ENCODE results near the gene SHD. TPM values are rescaled to one million over a fixed set of nuclear protein-coding genes. Genes with fewer than 3 reads are reported as not detected.
A peak's percentile ranks its signal among the peaks of the same experiment; 100 is the strongest.
"Not testable (repeated sequence)": the region's sequence is repeated elsewhere in the genome, so short reads cannot be mapped to it uniquely, and the experiment has no call there.

Gene SHD
- total and polyA plus RNA-seq, 3 experiments from 2014 or later = not detected

- CTCF ChIA-PET = interaction anchor here (1.0 kb wide), 1 partner anchor 117 kb away, joined by 3 read pairs; no protein-coding TSS in a partner anchor
- no peak overlapping the region for H3K4me3 Mint-ChIP-seq
- no peaks in the 10 kb centered on the region for H3K36me3 Mint-ChIP-seq
- H3K27me3 ChIP-seq (ENCODE audit: insufficient read depth, low read length, poor library complexity, severe bottlenecking) = peaks cover 3% of the 10 kb centered on the region
- no peak overlapping the region for H3K4me3 ChIP-seq (ENCODE audit: low read length)
- H3K36me3 ChIP-seq (ENCODE audit: insufficient read depth, low read length) = no peaks in the 10 kb centered on the region
- H3K9me3 Mint-ChIP-seq = no peaks in the 10 kb centered on the region
- peaks cover 11 to 13% of the 10 kb centered on the region in 2 donors for H3K27me3 Mint-ChIP-seq
- POLR2A ChIA-PET = no interaction called here
- H3K4me1 ChIP-seq (ENCODE audit: insufficient read depth, low read length) = no peaks in the 10 kb centered on the region
- H3K27ac ChIP-seq (ENCODE audit: low read depth, low read length) = no peak overlapping the region
- no peak for DNase-seq
- no peak overlapping the region for H3K27ac Mint-ChIP-seq
- H3K9me3 ChIP-seq (ENCODE audit: low read length) = no peaks in the 10 kb centered on the region
- no peaks in the 10 kb centered on the region for H3K4me1 Mint-ChIP-seq
Observed at GRCh38 chr19:4234862-4235201, 44.2 kb upstream of the SHD start.

DNA sequence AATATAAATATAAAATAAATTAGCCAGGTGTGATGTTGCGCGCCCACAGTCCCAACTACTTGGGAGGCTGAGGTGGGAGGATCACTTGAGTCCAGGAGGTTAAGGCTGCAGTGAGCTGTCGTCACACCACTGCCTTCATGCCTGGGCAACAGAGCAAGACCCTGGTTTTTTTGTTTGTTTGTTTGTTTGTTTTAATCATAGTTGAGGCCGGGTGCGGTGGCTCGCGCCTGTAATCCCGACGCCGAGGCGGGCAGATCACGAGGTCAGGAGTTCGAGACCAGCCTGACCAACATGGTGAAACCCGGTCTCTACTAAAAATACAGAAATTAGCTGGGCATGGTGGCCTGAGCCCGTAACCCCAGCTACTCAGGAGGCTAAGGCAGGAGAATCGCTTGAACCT is 41.6 kb upstream of the SHD start:
- not testable (repeated sequence) for H3K27ac ChIP-seq (ENCODE audit: low read depth, low read length); H3K9me3 Mint-ChIP-seq; H3K4me1 ChIP-seq (ENCODE audit: insufficient read depth, low read length); H3K4me1 Mint-ChIP-seq; H3K27me3 ChIP-seq (ENCODE audit: insufficient read depth, low read length, poor library complexity, severe bottlenecking); H3K36me3 ChIP-seq (ENCODE audit: insufficient read depth, low read length); H3K36me3 Mint-ChIP-seq; DNase-seq; H3K4me3 ChIP-seq (ENCODE audit: low read length); H3K4me3 Mint-ChIP-seq; H3K27ac Mint-ChIP-seq; H3K9me3 ChIP-seq (ENCODE audit: low read length)
- ChIA-PET CTCF (interaction anchor here (1.1 kb wide), 1 partner anchor 10 kb away, joined by 3 read pairs; the partner anchor contains the start of gene YJU2), POLR2A (interaction anchor here (0.5 kb wide), 1 partner anchor 109 kb away, joined by 4 read pairs; no protein-coding TSS in a partner anchor)
- peaks cover 10 to 16% of the 10 kb centered on the region in 2 donors for H3K27me3 Mint-ChIP-seq

DNA sequence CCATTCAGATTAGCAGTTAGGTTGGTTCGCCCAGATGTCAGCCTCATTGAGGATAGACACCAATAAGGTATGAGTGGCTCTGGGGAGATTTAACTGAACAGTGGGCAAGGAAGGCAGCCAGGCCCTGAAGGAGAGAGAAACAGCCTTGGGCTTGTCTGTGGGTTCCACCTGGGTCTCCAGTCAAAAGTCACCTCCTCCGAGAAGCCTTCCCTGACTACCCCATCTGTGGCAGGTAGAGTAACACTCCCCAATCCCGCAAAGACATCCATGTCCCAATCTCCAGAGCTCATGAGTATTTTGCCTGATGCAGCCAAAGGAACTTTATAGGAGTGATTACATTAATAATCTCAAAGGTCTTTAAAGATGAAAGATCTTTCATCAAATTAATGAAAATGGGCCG is 40.2 kb upstream of the SHD start:
- H3K36me3 Mint-ChIP-seq = peaks cover 0 to 4% (median 0%) of the 10 kb centered on the region in 3 donors
- Histone ChIP-seq H3K27ac (ENCODE audit: low read depth, low read length) (no peak overlapping the region), H3K27me3 (ENCODE audit: insufficient read depth, low read length, poor library complexity, severe bottlenecking) (no peaks in the 10 kb centered on the region), H3K36me3 (ENCODE audit: insufficient read depth, low read length) (no peaks in the 10 kb centered on the region), H3K4me3 (ENCODE audit: low read length) (no peak overlapping the region), H3K4me1 (ENCODE audit: insufficient read depth, low read length) (no peaks in the 10 kb centered on the region), H3K9me3 (ENCODE audit: low read length) (no peaks in the 10 kb centered on the region)
- peaks cover 10 to 11% of the 10 kb centered on the region in 2 donors for H3K27me3 Mint-ChIP-seq
- ChIA-PET CTCF (no interaction called here), POLR2A (interaction anchor here (0.7 kb wide), 1 partner anchor 190 kb away, joined by 3 read pairs; no protein-coding TSS in a partner anchor)
- H3K4me1 Mint-ChIP-seq = no peaks in the 10 kb centered on the region
- no peak for DNase-seq
- peaks cover 0 to 8% (median 5%) of the 10 kb centered on the region in 5 donors for H3K9me3 Mint-ChIP-seq
- no peak overlapping the region for H3K4me3 Mint-ChIP-seq
- H3K27ac Mint-ChIP-seq = no peak overlapping the region

GRCh38 chr19:4241824-4242430 is 37.1 kb upstream of the SHD start:
- Histone ChIP-seq H3K4me3 (ENCODE audit: low read length) (no peak overlapping the region), H3K4me1 (ENCODE audit: insufficient read depth, low read length) (peaks cover 6% of the 10 kb centered on the region), H3K27me3 (ENCODE audit: insufficient read depth, low read length, poor library complexity, severe bottlenecking) (no peaks in the 10 kb centered on the region), H3K9me3 (ENCODE audit: low read length) (no peaks in the 10 kb centered on the region), H3K27ac (ENCODE audit: low read depth, low read length) (no peak overlapping the region), H3K36me3 (ENCODE audit: insufficient read depth, low read length) (no peaks in the 10 kb centered on the region)
- Mint-ChIP-seq H3K9me3 (peaks cover 0 to 8% (median 5%) of the 10 kb centered on the region in 5 donors), H3K27ac (no peak overlapping the region), H3K36me3 (peaks cover 0 to 4% (median 1%) of the 10 kb centered on the region in 3 donors), H3K27me3 (peaks cover 4 to 5% of the 10 kb centered on the region in 2 donors), H3K4me1 (peaks cover 4 to 6% (median 5%) of the 10 kb centered on the region in 3 donors), H3K4me3 (no peak overlapping the region)
- ChIA-PET POLR2A (no interaction called here), CTCF (interaction anchor here (0.9 kb wide), 1 partner anchor 254 kb away, joined by 5 read pairs; no protein-coding TSS in a partner anchor)
- DNase-seq = no peak

GRCh38 chr19:4245938-4246337 is 33.1 kb upstream of the SHD start:
- H3K27me3 Mint-ChIP-seq = not testable (repeated sequence)

GRCh38 chr19:4246767-4247593 is 32.1 kb upstream of the SHD start, which contains the start of gene YJU2:
TSS of gene YJU2 (plus strand) at chr19:4247080. CDS start at chr19:4247147, 67 bp downstream.
- H3K9me3 ChIP-seq (ENCODE audit: low read length) = no peaks in the 10 kb centered on the region
- no peaks in the 10 kb centered on the region for H3K27me3 ChIP-seq (ENCODE audit: insufficient read depth, low read length, poor library complexity, severe bottlenecking)
- peak within 1 kb of the TSS; percentile 89 to 99 (median 97) for H3K4me3 Mint-ChIP-seq
- peaks cover 0 to 2% (median 2%) of the 10 kb centered on the region in 5 donors for H3K9me3 Mint-ChIP-seq
- ChIA-PET POLR2A (interaction anchor here (0.5 to 1.3 kb wide), 11 partner anchors 18 to 484 kb away, joined by 3 to 9 read pairs (median 4); partner anchors contain the start of genes CHAF1A, EEF2, MPND and MRPL54), CTCF (interaction anchor here (0.6 to 1.2 kb wide), 7 partner anchors 9 to 389 kb away, joined by 3 to 6 read pairs (median 3); partner anchors contain the start of gene EEF2)
- peak within 1 kb of the TSS; percentile 100 for H3K4me3 ChIP-seq (ENCODE audit: low read length)
- H3K36me3 Mint-ChIP-seq = peaks cover 7 to 42% (median 18%) of the 10 kb centered on the region in 3 donors
- DNase-seq = peak; percentile 97 to 99 (median 98)
- H3K4me1 ChIP-seq (ENCODE audit: insufficient read depth, low read length) = peaks cover 17% of the 10 kb centered on the region
- peak within 1 kb of the TSS; percentile 95 to 100 (median 99) for H3K27ac Mint-ChIP-seq
- peaks cover 33% of the 10 kb centered on the region for H3K36me3 ChIP-seq (ENCODE audit: insufficient read depth, low read length)
- H3K4me1 Mint-ChIP-seq = peaks cover 15 to 27% (median 22%) of the 10 kb centered on the region in 3 donors
- peaks cover 3% of the 10 kb centered on the region in 2 donors for H3K27me3 Mint-ChIP-seq
- H3K27ac ChIP-seq (ENCODE audit: low read depth, low read length) = peak within 1 kb of the TSS; percentile 100

More at GRCh38 chr19:4245938-4246337, 33.1 kb upstream of the SHD start:
- H3K36me3 ChIP-seq (ENCODE audit: insufficient read depth, low read length) = peaks cover 23% of the 10 kb centered on the region
- H3K4me1 ChIP-seq (ENCODE audit: insufficient read depth, low read length) = peaks cover 17% of the 10 kb centered on the region
- POLR2A ChIA-PET; H3K9me3 Mint-ChIP-seq; H3K4me3 ChIP-seq (ENCODE audit: low read length); H3K9me3 ChIP-seq (ENCODE audit: low read length); CTCF ChIA-PET; H3K27me3 ChIP-seq (ENCODE audit: insufficient read depth, low read length, poor library complexity, severe bottlenecking); DNase-seq; H3K27ac ChIP-seq (ENCODE audit: low read depth, low read length): not testable (repeated sequence)
- Mint-ChIP-seq H3K27ac (peak overlapping the region in 3 of 8 donors; percentile 98 to 99 (median 99)), H3K4me3 (peak overlapping the region in 1 of 7 donors; percentile 11), H3K4me1 (peaks cover 15 to 27% (median 22%) of the 10 kb centered on the region in 3 donors), H3K36me3 (peaks cover 9 to 32% (median 13%) of the 10 kb centered on the region in 3 donors)

GRCh38 chr19:4256563-4256962 is 22.5 kb upstream of the SHD start:
- ChIA-PET POLR2A (no interaction called here), CTCF (interaction anchor here (1.1 to 1.2 kb wide), 2 partner anchors 12 to 96 kb away, joined by 3 read pairs; no protein-coding TSS in a partner anchor)
- Mint-ChIP-seq H3K27me3 (no peaks in the 10 kb centered on the region), H3K36me3 (peaks cover 17 to 82% (median 20%) of the 10 kb centered on the region in 3 donors), H3K9me3 (peaks cover 0 to 4% (median 0%) of the 10 kb centered on the region in 5 donors), H3K27ac (no peak overlapping the region), H3K4me1 (peaks cover 0 to 1% (median 0%) of the 10 kb centered on the region in 3 donors), H3K4me3 (no peak overlapping the region)
- Histone ChIP-seq H3K27ac (ENCODE audit: low read depth, low read length) (no peak overlapping the region), H3K27me3 (ENCODE audit: insufficient read depth, low read length, poor library complexity, severe bottlenecking) (no peaks in the 10 kb centered on the region), H3K4me1 (ENCODE audit: insufficient read depth, low read length) (no peaks in the 10 kb centered on the region), H3K36me3 (ENCODE audit: insufficient read depth, low read length) (peaks cover 43% of the 10 kb centered on the region), H3K4me3 (ENCODE audit: low read length) (no peak overlapping the region), H3K9me3 (ENCODE audit: low read length) (no peaks in the 10 kb centered on the region)
- DNase-seq = no peak
